ENCODE data around the gene EFCAB14. TPM values are rescaled to one million over a fixed set of nuclear protein-coding genes. Genes with fewer than 3 reads are reported as not detected.

Gene EFCAB14
- total RNA-seq, 1 experiment from 2014 or later, result 52.5 TPM

GRCh38 chr1:46635205-46635604 lies 83.7 kb downstream of the EFCAB14 start:
- TSS peak; percentile 55 for BruUV-seq (replicated peaks)
- Histone ChIP-seq H3K36me3 (ENCODE audit: control insufficient read depth in 1 of 2, insufficient read depth in 2 of 2, low read length in 2 of 2) (peaks cover 4 to 15% of the 10 kb centered on the region in 2 experiments; a peak in 2 of 4 replicates), H3K79me2 (ENCODE audit: insufficient read depth, low read length) (no peaks in the 10 kb centered on the region), H3K4me2 (ENCODE audit: low read length) (no peak overlapping the region), H2AFZ (ENCODE audit: low read depth, low read length, poor library complexity, severe bottlenecking) (no peak overlapping the region), H4K20me1 (ENCODE audit: insufficient read depth) (no peaks in the 10 kb centered on the region; the same call in 1 of the 2 replicates), H3K27ac (ENCODE audit: low read depth, low read length) (no peak overlapping the region), H3K27me3 (ENCODE audit: insufficient read depth, low read length) (no peaks in the 10 kb centered on the region), H3K9me3 (ENCODE audit: control insufficient read depth in 1 of 2, insufficient read depth in 1 of 2, low read depth in 1 of 2, low read length in 2 of 2) (no peaks in the 10 kb centered on the region), H3K4me1 (ENCODE audit: control insufficient read depth in 1 of 2, insufficient read depth in 2 of 2, low read length in 2 of 2) (no peaks in the 10 kb centered on the region), H3K9me2 (ENCODE audit: insufficient read depth) (no peaks in the 10 kb centered on the region), H3K4me3 (replicated peaks in 1 of 2; ENCODE audit: low read depth in 1 of 2, low read length in 2 of 2) (no peak overlapping the region), H3K9ac (ENCODE audit: low read length) (no peak overlapping the region)
- ChIA-PET POLR2A (no interaction called here), CTCF (interaction anchor here (1.4 kb wide), 1 partner anchor 11 kb away, joined by 5 read pairs; no protein-coding TSS in a partner anchor), RAD21 (ENCODE audit: low non-redundant PET in 1 of 2, low total read pairs in 2 of 2, uncharacterized antibody in 2 of 2, unreplicated experiment in 2 of 2) (no interaction called here)
- DNase-seq (ENCODE audit: low read depth, low spot score) (no peak), ATAC-seq (no peak)
- intact Hi-C loops (cut with micrococcal nuclease), result no loop called here
- TF ChIP-seq EZH2phosphoT487 (IDR thresholded peaks at IDR 0.05; ENCODE audit: borderline replicate concordance) (no peak), ZNF274 (IDR thresholded peaks at IDR 0.05; ENCODE audit: low read depth, low read length) (no peak), CTCF (IDR thresholded peaks at IDR 0.05 in 2 of 3, conservative IDR thresholded peaks at IDR 0.05 in 1 of 3; ENCODE audit: borderline replicate concordance in 1 of 3, insufficient read depth in 1 of 3, low read depth in 2 of 3, low read length in 2 of 3) (no peak), FOSL1 (IDR thresholded peaks at IDR 0.05; ENCODE audit: low read depth) (no peak), SRF (IDR thresholded peaks at IDR 0.05; ENCODE audit: low read depth) (no peak), ZBTB33 (IDR thresholded peaks at IDR 0.05; ENCODE audit: extremely low read depth, insufficient replicate concordance, low read length) (no peak)
